Measurements from ENCODE around the gene TNFRSF1B. TPM values are rescaled to one million over a fixed set of nuclear protein-coding genes. Genes with fewer than 3 reads are reported as not detected.

The TNFRSF1B gene
- total RNA-seq = 100 to 1,000 TPM; 152 to 173 (median 172) TPM
- total RNA-seq (2013) = 74.4 TPM

GRCh38 chr1:12166834-12167492, at the start of gene TNFRSF1B:
Gene TNFRSF1B, plus strand, starts transcription at chr1:12166991. Its CDS starts 101 bp downstream, at chr1:12167092.
- 0% methylated on average over 79 of the region's 79 CpGs for WGBS (ENCODE audit: insufficient coverage)

DNA sequence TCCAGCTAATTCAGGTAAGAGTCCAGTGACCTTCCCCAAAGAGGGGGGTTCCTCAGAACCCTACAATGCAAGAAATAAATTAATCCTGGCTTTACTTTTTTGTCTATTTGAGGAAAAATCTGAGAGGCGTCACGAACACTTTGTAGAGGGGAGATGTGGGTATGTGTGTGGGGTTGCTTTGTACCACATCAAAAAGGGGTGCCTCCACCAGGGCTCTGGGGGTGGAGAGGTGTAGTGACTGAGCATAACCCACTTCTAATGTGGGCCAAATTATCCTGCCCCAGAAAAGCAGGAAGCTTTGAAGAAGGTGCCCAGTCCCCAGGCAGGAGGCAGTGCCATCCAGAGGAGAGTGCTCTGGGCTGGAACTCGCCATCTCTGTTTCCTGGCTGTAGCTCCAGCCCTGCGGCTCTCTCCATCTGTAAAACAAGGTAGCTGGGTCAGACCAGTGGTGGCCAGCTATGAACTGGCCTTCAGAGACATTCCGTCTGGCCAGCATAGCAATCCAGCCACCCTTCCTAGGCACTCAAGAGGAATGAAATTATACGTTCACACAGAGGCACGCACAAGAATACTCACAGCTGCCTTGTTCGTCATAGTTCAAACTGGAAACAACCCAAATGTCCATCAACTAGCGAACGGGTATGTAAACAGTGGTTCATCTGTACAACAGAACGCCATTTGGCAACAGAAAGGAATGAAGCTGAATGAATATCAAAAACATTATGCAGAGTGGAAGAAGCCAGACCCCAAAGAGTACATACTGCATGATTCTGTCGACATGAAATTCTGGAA, 45.4 kb upstream of the TNFRSF1B start:
- DNase-seq (peak in 1 of 2 donors; percentile 55), ATAC-seq (no peak)
- Histone ChIP-seq H3K36me3 (ENCODE audit: control insufficient read depth, insufficient read depth, low read length) (no peaks in the 10 kb centered on the region), H3K4me3 (ENCODE audit: low read length) (no peak overlapping the region), H3K27ac (ENCODE audit: low read length) (no peak overlapping the region), H3K9me3 (ENCODE audit: control insufficient read depth, insufficient read depth, low read length) (no peaks in the 10 kb centered on the region), H3K4me1 (ENCODE audit: control insufficient read depth, insufficient read depth, low read length) (peaks cover 29% of the 10 kb centered on the region), H3K27me3 (ENCODE audit: control insufficient read depth, insufficient read depth, low read length) (no peaks in the 10 kb centered on the region)
- H3K4me3 Mint-ChIP-seq = no peak overlapping the region
- H3K27me3 Mint-ChIP-seq (ENCODE audit: low read depth in 2 of 2) = peaks cover 0 to 8% of the 10 kb centered on the region in 2 donors
- TF ChIP-seq CTCF (IDR thresholded peaks at IDR 0.05) = no peak
- no peaks in the 10 kb centered on the region for H3K36me3 Mint-ChIP-seq
- peaks cover 16 to 24% of the 10 kb centered on the region in 2 donors for H3K4me1 Mint-ChIP-seq
- no peaks in the 10 kb centered on the region for H3K9me3 Mint-ChIP-seq
- 78% methylated on average over 12 of the region's 12 CpGs for WGBS (ENCODE audit: insufficient coverage)
- intact Hi-C loops (cut with micrococcal nuclease) = no loop called here
- H3K27ac Mint-ChIP-seq = peak overlapping the region in 1 of 2 donors; percentile 25

More at GRCh38 chr1:12166834-12167492, at the start of gene TNFRSF1B:
- Histone ChIP-seq H3K4me1 (ENCODE audit: control insufficient read depth, insufficient read depth, low read length) (peaks cover 92% of the 10 kb centered on the region), H3K9me3 (ENCODE audit: control insufficient read depth, insufficient read depth, low read length) (no peaks in the 10 kb centered on the region), H3K4me3 (ENCODE audit: low read length) (peak within 1 kb of the TSS; percentile 59), H3K27ac (ENCODE audit: low read length) (peak within 1 kb of the TSS; percentile 77), H3K27me3 (ENCODE audit: control insufficient read depth, insufficient read depth, low read length) (no peaks in the 10 kb centered on the region), H3K36me3 (ENCODE audit: control insufficient read depth, insufficient read depth, low read length) (peaks cover 10% of the 10 kb centered on the region)
- peak; percentile 68 to 83 (median 78) for ATAC-seq
- TF ChIP-seq CTCF (IDR thresholded peaks at IDR 0.05) = no peak
- peaks cover 59 to 71% of the 10 kb centered on the region in 2 donors for H3K4me1 Mint-ChIP-seq
- intact Hi-C loops (cut with micrococcal nuclease) = no loop called here
- H3K27me3 Mint-ChIP-seq (ENCODE audit: low read depth in 2 of 2) = no peaks in the 10 kb centered on the region
- H3K36me3 Mint-ChIP-seq = peaks cover 13% of the 10 kb centered on the region
- no peaks in the 10 kb centered on the region for H3K9me3 Mint-ChIP-seq
- peak within 1 kb of the TSS; percentile 99 for H3K27ac Mint-ChIP-seq
- peak within 1 kb of the TSS; percentile 100 for H3K4me3 Mint-ChIP-seq
- DNase-seq = peak; percentile 80 to 83

GRCh38 chr1:12123172-12123571, 43.6 kb upstream of the TNFRSF1B start:
- no peak overlapping the region for H3K27ac ChIP-seq (ENCODE audit: low read length)
- Mint-ChIP-seq H3K4me1 (peaks cover 16 to 30% of the 10 kb centered on the region in 2 donors), H3K9me3 (no peaks in the 10 kb centered on the region), H3K36me3 (no peaks in the 10 kb centered on the region), H3K4me3 (no peak overlapping the region), H3K27me3 (ENCODE audit: low read depth in 2 of 2) (peaks cover 0 to 5% of the 10 kb centered on the region in 2 donors), H3K27ac (no peak overlapping the region)
- WGBS (ENCODE audit: insufficient coverage) = 85% methylated on average over 8 of the region's 8 CpGs
- intact Hi-C loops (cut with micrococcal nuclease) = no loop called here
- no peaks in the 10 kb centered on the region for H3K9me3 ChIP-seq (ENCODE audit: control insufficient read depth, insufficient read depth, low read length)
- TF ChIP-seq CTCF (IDR thresholded peaks at IDR 0.05) = no peak
- no peak for DNase-seq
- H3K4me1 ChIP-seq (ENCODE audit: control insufficient read depth, insufficient read depth, low read length) = peaks cover 31% of the 10 kb centered on the region
- no peak for ATAC-seq
- no peak overlapping the region for H3K4me3 ChIP-seq (ENCODE audit: low read length)
- H3K36me3 ChIP-seq (ENCODE audit: control insufficient read depth, insufficient read depth, low read length) = no peaks in the 10 kb centered on the region
- H3K27me3 ChIP-seq (ENCODE audit: control insufficient read depth, insufficient read depth, low read length) = no peaks in the 10 kb centered on the region
